Measurements from ENCODE around the gene IFIH1. TPM values are rescaled to one million over a fixed set of nuclear protein-coding genes. Genes with fewer than 3 reads are reported as not detected.

IFIH1 gene
- total RNA-seq, 1 donor from 2014 or later, result 27.9 TPM

GRCh38 chr2:162266460-162266760, 52.1 kb downstream of the IFIH1 start:
- Mint-ChIP-seq H3K9me3 (no peaks in the 10 kb centered on the region), H3K4me3 (no peak overlapping the region), H3K27me3 (ENCODE audit: insufficient read depth) (no peaks in the 10 kb centered on the region), H3K4me1 (ENCODE audit: low read depth) (peaks cover 7% of the 10 kb centered on the region), H3K27ac (no peak overlapping the region), H3K36me3 (ENCODE audit: low read depth) (peaks cover 43% of the 10 kb centered on the region)
- intact Hi-C loops (cut with micrococcal nuclease), result no loop called here
- no peak for DNase-seq (ENCODE audit: low spot score)

- Mint-ChIP-seq H3K4me3 (no peak overlapping the region), H3K27ac (no peak overlapping the region), H3K4me1 (ENCODE audit: low read depth) (peaks cover 12% of the 10 kb centered on the region), H3K9me3 (no peaks in the 10 kb centered on the region), H3K27me3 (ENCODE audit: insufficient read depth) (no peaks in the 10 kb centered on the region), H3K36me3 (ENCODE audit: low read depth) (peaks cover 39% of the 10 kb centered on the region)
- intact Hi-C loops (cut with micrococcal nuclease), result no loop called here
- no peak for DNase-seq (ENCODE audit: low spot score)
Observed at GRCh38 chr2:162265666-162266459, 52.6 kb downstream of the IFIH1 start.

- H3K36me3 Mint-ChIP-seq (ENCODE audit: low read depth), result peaks cover 21% of the 10 kb centered on the region
- no peak for DNase-seq (ENCODE audit: low spot score)
- H3K4me3 Mint-ChIP-seq, result no peak overlapping the region
- H3K27ac Mint-ChIP-seq, result no peak overlapping the region
- peaks cover 12% of the 10 kb centered on the region for H3K4me1 Mint-ChIP-seq (ENCODE audit: low read depth)
- H3K9me3 Mint-ChIP-seq, result no peaks in the 10 kb centered on the region
- intact Hi-C loops (cut with micrococcal nuclease), result no loop called here
- peaks cover 12% of the 10 kb centered on the region for H3K27me3 Mint-ChIP-seq (ENCODE audit: insufficient read depth)
Observed at GRCh38 chr2:162261032-162261945, 57.2 kb downstream of the IFIH1 start.

GRCh38 chr2:162258686-162259085, 59.8 kb downstream of the IFIH1 start:
- Mint-ChIP-seq H3K4me1 (ENCODE audit: low read depth) (peaks cover 12% of the 10 kb centered on the region), H3K9me3 (no peaks in the 10 kb centered on the region), H3K36me3 (ENCODE audit: low read depth) (peaks cover 4% of the 10 kb centered on the region), H3K27ac (no peak overlapping the region), H3K27me3 (ENCODE audit: insufficient read depth) (peaks cover 14% of the 10 kb centered on the region), H3K4me3 (no peak overlapping the region)
- DNase-seq (ENCODE audit: low spot score), result no peak
- intact Hi-C loops (cut with micrococcal nuclease), result no loop called here

- intact Hi-C loops (cut with micrococcal nuclease), result no loop called here
- Mint-ChIP-seq H3K27me3 (ENCODE audit: insufficient read depth) (peaks cover 14% of the 10 kb centered on the region), H3K9me3 (no peaks in the 10 kb centered on the region), H3K4me3 (no peak overlapping the region), H3K36me3 (ENCODE audit: low read depth) (peaks cover 2% of the 10 kb centered on the region), H3K4me1 (ENCODE audit: low read depth) (peaks cover 12% of the 10 kb centered on the region), H3K27ac (no peak overlapping the region)
- DNase-seq (ENCODE audit: low spot score), result no peak
Observed at GRCh38 chr2:162258169-162258568, 60.3 kb downstream of the IFIH1 start.

- Mint-ChIP-seq H3K4me1 (ENCODE audit: low read depth) (peaks cover 12% of the 10 kb centered on the region), H3K4me3 (no peak overlapping the region), H3K9me3 (no peaks in the 10 kb centered on the region), H3K27ac (no peak overlapping the region), H3K36me3 (ENCODE audit: low read depth) (peaks cover 2% of the 10 kb centered on the region), H3K27me3 (ENCODE audit: insufficient read depth) (peaks cover 18% of the 10 kb centered on the region)
- intact Hi-C loops (cut with micrococcal nuclease), result no loop called here
- DNase-seq (ENCODE audit: low spot score), result no peak
Observed at GRCh38 chr2:162257425-162257824, 61.1 kb downstream of the IFIH1 start.

GRCh38 chr2:162256591-162256991, 61.9 kb downstream of the IFIH1 start:
- H3K9me3 Mint-ChIP-seq, result no peaks in the 10 kb centered on the region
- peaks cover 7% of the 10 kb centered on the region for H3K4me1 Mint-ChIP-seq (ENCODE audit: low read depth)
- intact Hi-C loops (cut with micrococcal nuclease), result no loop called here
- H3K27me3 Mint-ChIP-seq (ENCODE audit: insufficient read depth), result peaks cover 18% of the 10 kb centered on the region
- H3K36me3 Mint-ChIP-seq (ENCODE audit: low read depth), result no peaks in the 10 kb centered on the region
- DNase-seq (ENCODE audit: low spot score), result no peak
- no peak overlapping the region for H3K4me3 Mint-ChIP-seq
- no peak overlapping the region for H3K27ac Mint-ChIP-seq

- Mint-ChIP-seq H3K4me1 (ENCODE audit: low read depth) (no peaks in the 10 kb centered on the region), H3K36me3 (ENCODE audit: low read depth) (no peaks in the 10 kb centered on the region), H3K27me3 (ENCODE audit: insufficient read depth) (peaks cover 18% of the 10 kb centered on the region), H3K27ac (no peak overlapping the region), H3K9me3 (no peaks in the 10 kb centered on the region), H3K4me3 (no peak overlapping the region)
- intact Hi-C loops (cut with micrococcal nuclease), result no loop called here
- DNase-seq (ENCODE audit: low spot score), result no peak
Observed at GRCh38 chr2:162254236-162254871, 64.1 kb downstream of the IFIH1 start.

GRCh38 chr2:162253435-162253834, 65.0 kb downstream of the IFIH1 start:
- H3K9me3 Mint-ChIP-seq, result no peaks in the 10 kb centered on the region
- no peaks in the 10 kb centered on the region for H3K36me3 Mint-ChIP-seq (ENCODE audit: low read depth)
- intact Hi-C loops (cut with micrococcal nuclease), result no loop called here
- no peaks in the 10 kb centered on the region for H3K4me1 Mint-ChIP-seq (ENCODE audit: low read depth)
- no peak for DNase-seq (ENCODE audit: low spot score)
- peaks cover 13% of the 10 kb centered on the region for H3K27me3 Mint-ChIP-seq (ENCODE audit: insufficient read depth)
- H3K4me3 Mint-ChIP-seq, result no peak overlapping the region
- H3K27ac Mint-ChIP-seq, result no peak overlapping the region

GRCh38 chr2:162252153-162252552, 66.3 kb downstream of the IFIH1 start:
- peaks cover 13% of the 10 kb centered on the region for H3K27me3 Mint-ChIP-seq (ENCODE audit: insufficient read depth)

GRCh38 chr2:162245781-162246180, 72.7 kb downstream of the IFIH1 start:
- DNase-seq (ENCODE audit: low spot score), result no peak
- no peak overlapping the region for H3K27ac Mint-ChIP-seq
- no peaks in the 10 kb centered on the region for H3K4me1 Mint-ChIP-seq (ENCODE audit: low read depth)
- intact Hi-C loops (cut with micrococcal nuclease), result no loop called here
- no peaks in the 10 kb centered on the region for H3K36me3 Mint-ChIP-seq (ENCODE audit: low read depth)
- H3K9me3 Mint-ChIP-seq, result no peaks in the 10 kb centered on the region
- H3K4me3 Mint-ChIP-seq, result no peak overlapping the region
- peaks cover 34% of the 10 kb centered on the region for H3K27me3 Mint-ChIP-seq (ENCODE audit: insufficient read depth)

More at GRCh38 chr2:162252153-162252552, 66.3 kb downstream of the IFIH1 start:
- no peaks in the 10 kb centered on the region for H3K4me1 Mint-ChIP-seq (ENCODE audit: low read depth)
- H3K36me3 Mint-ChIP-seq (ENCODE audit: low read depth), result no peaks in the 10 kb centered on the region
- DNase-seq (ENCODE audit: low spot score), result no peak
- H3K9me3 Mint-ChIP-seq, result no peaks in the 10 kb centered on the region
- H3K4me3 Mint-ChIP-seq, result no peak overlapping the region
- intact Hi-C loops (cut with micrococcal nuclease), result no loop called here
- no peak overlapping the region for H3K27ac Mint-ChIP-seq

- Mint-ChIP-seq H3K4me1 (ENCODE audit: low read depth) (no peaks in the 10 kb centered on the region), H3K27ac (no peak overlapping the region), H3K9me3 (no peaks in the 10 kb centered on the region), H3K27me3 (ENCODE audit: insufficient read depth) (peaks cover 34% of the 10 kb centered on the region), H3K4me3 (no peak overlapping the region), H3K36me3 (ENCODE audit: low read depth) (no peaks in the 10 kb centered on the region)
- no peak for DNase-seq (ENCODE audit: low spot score)
- intact Hi-C loops (cut with micrococcal nuclease), result no loop called here
Observed at GRCh38 chr2:162245061-162245460, 73.4 kb downstream of the IFIH1 start.

- no peaks in the 10 kb centered on the region for H3K9me3 Mint-ChIP-seq
- intact Hi-C loops (cut with micrococcal nuclease), result no loop called here
- H3K4me3 Mint-ChIP-seq, result no peak overlapping the region
- H3K27ac Mint-ChIP-seq, result no peak overlapping the region
- no peak for DNase-seq (ENCODE audit: low spot score)
- peaks cover 37% of the 10 kb centered on the region for H3K27me3 Mint-ChIP-seq (ENCODE audit: insufficient read depth)
- H3K36me3 Mint-ChIP-seq (ENCODE audit: low read depth), result no peaks in the 10 kb centered on the region
- no peaks in the 10 kb centered on the region for H3K4me1 Mint-ChIP-seq (ENCODE audit: low read depth)
Observed at GRCh38 chr2:162244541-162245031, 73.9 kb downstream of the IFIH1 start.
